Lung (tissue), 16 donors: Measurements from ENCODE around the gene ZNF100. TPM values are rescaled to one million over a fixed set of nuclear protein-coding genes. Genes with fewer than 3 reads are reported as not detected.
"Not testable (repeated sequence)": the region's sequence is repeated elsewhere in the genome, so short reads cannot be mapped to it uniquely, and the experiment has no call there.

Source experiments
- ATAC-seq: fragments of 200-7000 bp; cut with Tn5 transposase; one replicate; pipeline ENCODE4 v1.9.1; 2020; ENCODE audit warnings: moderate number of reproducible peaks; ENCODE audit not compliant: insufficient read depth, low FRiP score
- DNase-seq, 3 donors: peaks; one replicate each; pipeline ENCODE4 v3.0.0-alpha.2; 2013 to 2017
- H3K27ac ChIP-seq, 2 donors: one replicate each; pipeline ENCODE4 v1.5.1; 2013; ENCODE audit warnings: mild to moderate bottlenecking in 2 of 2, moderate library complexity in 2 of 2, control low read depth in 1 of 2, inconsistent platforms in 1 of 2, low read depth in 1 of 2, low read length in 1 of 2
- H3K27me3 ChIP-seq, 3 donors: one replicate each; pipeline ENCODE4 v1.5.1; 2013; ENCODE audit warnings: low read length in 2 of 3; ENCODE audit not compliant: control insufficient read depth in 3 of 3, insufficient read depth in 3 of 3
- H3K36me3 ChIP-seq, 4 donors: one replicate each; pipeline ENCODE4 v1.5.1; 2013; ENCODE audit warnings: low read length in 4 of 4, mild to moderate bottlenecking in 1 of 4, moderate library complexity in 1 of 4; ENCODE audit not compliant: control insufficient read depth in 4 of 4, insufficient read depth in 4 of 4
- H3K4me1 ChIP-seq, 5 donors: one replicate each; pipeline ENCODE4 v1.5.1; 2013; ENCODE audit warnings: low read length in 5 of 5, mild to moderate bottlenecking in 2 of 5, moderate library complexity in 1 of 5; ENCODE audit not compliant: control insufficient read depth in 5 of 5, insufficient read depth in 5 of 5
- H3K4me3 ChIP-seq: one replicate; pipeline ENCODE4 v1.5.1; 2013; ENCODE audit warnings: mild to moderate bottlenecking, control low read depth, moderate library complexity
- H3K9ac ChIP-seq, 2 donors: one replicate each; pipeline ENCODE4 v1.5.1; 2013; ENCODE audit warnings: low read length in 2 of 2, control low read depth in 1 of 2; ENCODE audit not compliant: insufficient read depth in 1 of 2
- H3K9me3 ChIP-seq, 4 donors: one replicate each; pipeline ENCODE4 v1.5.1; 2013; ENCODE audit warnings: low read length in 3 of 4, mild to moderate bottlenecking in 1 of 4, moderate library complexity in 1 of 4; ENCODE audit not compliant: control insufficient read depth in 4 of 4, insufficient read depth in 3 of 4
- WGBS, 2 donors: extraction: QIAGEN DNeasy Blood & Tissue Kit; methylation state at CpG; one replicate each; pipeline ENCODE4 v1.1.7; 2013; 5-methylcytosine and 5-hydroxymethylcytosine counted together
- long read RNA-seq, 5 donors: transcript quantifications; one replicate each; lab custom pipeline, GENCODE V29; 2026
- polyA plus RNA-seq, 2 donors: library from polyadenylated mRNA; stranded (reverse); fragments of 200-250 nt; gene quantifications; one replicate each; pipeline ENCODE4 v1.2.1, GENCODE V29; 2013
- total RNA-seq, 2 donors: library from RNA; depleted of rRNA in 1 of 2; stranded (reverse); fragments of >200 nt in 1 of 2; gene quantifications; one replicate each; pipeline ENCODE4 v1.2.1, GENCODE V29; 2014 to 2021
- TF ChIP-seq, protein P1 (sequence below): IDR thresholded peaks from 2 replicates; pipeline ENCODE4 v1.5.1; 2012; ENCODE audit warnings: mild to moderate bottlenecking; ENCODE audit errors: control extremely low read depth, extremely low read depth
- donor health status: control.
- donor health status: control.
- donor health status: Bipolar disorder and iron deficiency.
- donor health status: healthy.
- donor health status: DM: yes; HTN: yes; CAD: no.

ZNF100 gene
- total RNA-seq, result 10 to 100 TPM; 12.0 to 27.3 TPM
- polyA plus RNA-seq, result 1 to 10 TPM; 2.7 to 3.2 TPM
- long read RNA-seq, donor 1, full-length matches to known transcripts, result 7 of 7 reads
- long read RNA-seq, donor 1, partial matches to known transcripts, result 0 of 7 reads
- long read RNA-seq, donor 1, other reads (novel, unspliced or antisense), result 0 of 7 reads
- long read RNA-seq, donor 2, full-length matches to known transcripts, result 2 of 2 reads
- long read RNA-seq, donor 2, partial matches to known transcripts, result 0 of 2 reads
- long read RNA-seq, donor 2, other reads (novel, unspliced or antisense), result 0 of 2 reads
- long read RNA-seq, donor 3, full-length matches to known transcripts, result 2 of 2 reads
- long read RNA-seq, donor 3, partial matches to known transcripts, result 0 of 2 reads
- long read RNA-seq, donor 3, other reads (novel, unspliced or antisense), result 0 of 2 reads
- long read RNA-seq, donor 4, full-length matches to known transcripts, result 2 of 2 reads
- long read RNA-seq, donor 4, partial matches to known transcripts, result 0 of 2 reads
- long read RNA-seq, donor 4, other reads (novel, unspliced or antisense), result 0 of 2 reads
- long read RNA-seq, donor 5, full-length matches to known transcripts, result 3 of 8 reads
- long read RNA-seq, donor 5, partial matches to known transcripts, result 0 of 8 reads
- long read RNA-seq, donor 5, other reads (novel, unspliced or antisense), result 5 of 8 reads

DNA sequence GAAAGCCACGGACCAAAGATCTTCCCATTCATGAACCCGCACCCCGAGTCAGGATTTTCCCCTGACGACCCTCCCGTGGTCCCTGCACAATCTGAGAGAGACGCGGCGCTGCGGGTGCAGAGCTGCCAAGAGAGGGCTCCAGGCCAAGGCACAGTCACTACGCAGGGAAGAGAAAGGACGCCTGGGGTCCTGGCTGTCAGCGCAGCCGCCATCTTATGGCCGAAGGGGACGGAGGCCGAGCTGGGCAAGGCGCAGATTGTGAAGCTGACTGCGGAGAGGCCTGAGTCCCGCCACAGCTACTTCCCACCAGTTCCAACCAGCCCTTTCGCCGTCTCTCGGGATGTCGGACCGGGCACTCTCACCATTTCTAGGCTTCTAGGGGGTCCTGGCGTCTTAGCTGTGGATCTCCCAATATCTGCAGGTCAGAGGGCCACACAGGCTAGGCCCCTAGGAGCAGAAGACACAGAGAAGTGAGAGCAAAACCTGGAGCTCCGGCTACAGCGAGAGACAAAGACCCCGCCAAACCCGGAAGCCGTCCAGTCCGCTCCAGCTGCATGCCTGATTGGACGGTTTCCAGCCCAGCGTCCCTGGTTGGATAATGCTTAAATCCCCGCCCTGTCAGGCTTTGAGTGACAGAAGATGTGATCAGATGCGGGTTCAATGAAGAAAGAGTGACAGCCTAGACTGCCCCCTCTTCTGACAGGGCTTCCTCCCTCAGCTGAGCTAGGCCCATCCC, at the start of gene ZNF100:
TSS of gene ZNF100 (minus strand) at position 515 of the 736 bp plus-strand sequence. CDS start at position 365, 150 bp downstream.
- DNase-seq, result peak; percentile 95 to 98 (median 97)
- peaks cover 0 to 15% (median 0%) of the 10 kb centered on the region in 5 donors for H3K4me1 ChIP-seq
- peak within 1 kb of the TSS; percentile 93 to 97 for H3K27ac ChIP-seq
- no peaks in the 10 kb centered on the region for H3K9me3 ChIP-seq
- WGBS, 2 donors, result 1% methylated on average over 34 to 35 of the region's 35 CpGs
- peak within 1 kb of the TSS; percentile 63 for H3K4me3 ChIP-seq
- TF ChIP-seq, protein P1, sequence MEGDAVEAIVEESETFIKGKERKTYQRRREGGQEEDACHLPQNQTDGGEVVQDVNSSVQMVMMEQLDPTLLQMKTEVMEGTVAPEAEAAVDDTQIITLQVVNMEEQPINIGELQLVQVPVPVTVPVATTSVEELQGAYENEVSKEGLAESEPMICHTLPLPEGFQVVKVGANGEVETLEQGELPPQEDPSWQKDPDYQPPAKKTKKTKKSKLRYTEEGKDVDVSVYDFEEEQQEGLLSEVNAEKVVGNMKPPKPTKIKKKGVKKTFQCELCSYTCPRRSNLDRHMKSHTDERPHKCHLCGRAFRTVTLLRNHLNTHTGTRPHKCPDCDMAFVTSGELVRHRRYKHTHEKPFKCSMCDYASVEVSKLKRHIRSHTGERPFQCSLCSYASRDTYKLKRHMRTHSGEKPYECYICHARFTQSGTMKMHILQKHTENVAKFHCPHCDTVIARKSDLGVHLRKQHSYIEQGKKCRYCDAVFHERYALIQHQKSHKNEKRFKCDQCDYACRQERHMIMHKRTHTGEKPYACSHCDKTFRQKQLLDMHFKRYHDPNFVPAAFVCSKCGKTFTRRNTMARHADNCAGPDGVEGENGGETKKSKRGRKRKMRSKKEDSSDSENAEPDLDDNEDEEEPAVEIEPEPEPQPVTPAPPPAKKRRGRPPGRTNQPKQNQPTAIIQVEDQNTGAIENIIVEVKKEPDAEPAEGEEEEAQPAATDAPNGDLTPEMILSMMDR, result no peak
- H3K36me3 ChIP-seq, result peaks cover 7 to 14% (median 10%) of the 10 kb centered on the region in 4 donors
- peak within 1 kb of the TSS; percentile 78 to 93 for H3K9ac ChIP-seq
- peak; percentile 89 for ATAC-seq
- no peaks in the 10 kb centered on the region for H3K27me3 ChIP-seq

DNA sequence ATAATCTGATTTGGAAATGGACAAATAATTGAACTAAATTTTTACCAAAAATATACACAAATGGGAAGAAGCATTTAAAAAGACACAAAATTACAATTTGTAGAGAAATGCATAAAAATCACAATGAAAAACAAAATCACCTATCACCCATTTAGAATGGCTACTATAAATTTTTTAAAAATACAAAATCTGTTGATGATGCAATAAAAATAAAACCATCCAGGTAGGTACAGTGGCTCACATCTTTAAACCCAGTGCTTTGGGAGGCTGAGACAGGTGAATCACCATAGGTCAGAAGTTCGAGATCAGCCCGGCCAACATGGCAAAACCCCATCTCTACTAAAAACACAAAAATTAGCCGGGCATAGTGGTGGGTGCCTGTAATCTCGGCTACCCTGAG, 45.1 kb upstream of the ZNF100 start:
- Histone ChIP-seq H3K4me3 (no peak overlapping the region), H3K36me3 (peaks cover 26 to 85% (median 68%) of the 10 kb centered on the region in 4 donors)
- WGBS, 2 donors, result 97 to 99% methylated on average over 4 of the region's 4 CpGs

DNA sequence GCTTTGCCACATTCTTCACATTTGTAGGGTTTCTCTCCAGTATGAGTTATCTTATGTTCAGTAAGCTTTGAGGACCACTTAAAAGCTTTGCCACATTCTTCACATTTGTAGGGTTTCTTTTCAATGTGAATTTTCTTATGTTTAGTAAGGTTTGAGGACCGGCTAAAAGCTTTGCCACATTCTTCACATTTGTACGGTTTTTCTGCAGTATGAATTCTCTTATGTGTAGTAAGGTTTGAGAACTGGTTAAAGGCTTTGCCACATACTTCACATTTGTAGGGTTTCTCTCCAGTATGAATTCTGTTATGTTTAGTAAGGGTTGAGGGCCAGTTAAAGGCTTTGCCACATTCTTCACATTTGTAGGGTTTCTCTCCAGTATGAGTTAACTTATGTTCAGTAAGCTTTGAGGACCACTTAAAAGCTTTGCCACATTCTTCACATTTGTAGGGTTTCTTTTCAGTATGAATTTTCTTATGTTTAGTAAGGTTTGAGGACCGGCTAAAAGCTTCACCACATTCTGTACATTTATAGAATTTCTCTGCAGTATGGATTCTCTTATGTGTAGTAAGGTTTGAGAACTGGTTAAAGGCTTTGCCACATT, 41.1 kb upstream of the ZNF100 start:
- 94 to 98% methylated on average over 3 of the region's 3 CpGs for WGBS, 2 donors
- not testable (repeated sequence) for ATAC-seq
- H3K9me3 ChIP-seq, result peaks cover 17 to 51% (median 27%) of the 10 kb centered on the region in 4 donors

More for the DNA sequence above, 45.1 kb upstream of the ZNF100 start:
- ATAC-seq (no peak), DNase-seq (no peak)
- peaks cover 19 to 57% (median 31%) of the 10 kb centered on the region in 4 donors for H3K9me3 ChIP-seq
- TF ChIP-seq, protein P1, result no peak
- H3K27me3 ChIP-seq, result no peaks in the 10 kb centered on the region
- no peak overlapping the region for H3K9ac ChIP-seq
- no peak overlapping the region for H3K27ac ChIP-seq
- no peaks in the 10 kb centered on the region for H3K4me1 ChIP-seq

More for the DNA sequence above, 41.1 kb upstream of the ZNF100 start:
- H3K27ac ChIP-seq, H3K9ac ChIP-seq, H3K4me1 ChIP-seq, H3K27me3 ChIP-seq, DNase-seq, H3K4me3 ChIP-seq: not testable (repeated sequence)
- peaks cover 12 to 57% (median 42%) of the 10 kb centered on the region in 4 donors for H3K36me3 ChIP-seq
